Colonic mucosa (tissue), 4 donors: ENCODE measurements around the gene TBX4. TPM values are rescaled to one million over a fixed set of nuclear protein-coding genes. Genes with fewer than 3 reads are reported as not detected.

Experiments used
- DNase-seq: peaks from one replicate; pipeline ENCODE4 v3.0.0-alpha.2; 2020
- H3K27ac ChIP-seq: fragments of 200-600 bp; one replicate; pipeline ENCODE4 v1.8.0; 2021
- H3K27me3 ChIP-seq: fragments of 200-600 bp; one replicate; pipeline ENCODE4 v1.8.0; 2021
- H3K36me3 ChIP-seq: fragments of 200-600 bp; one replicate; pipeline ENCODE4 v1.8.0; 2021
- H3K4me1 ChIP-seq: fragments of 200-600 bp; one replicate; pipeline ENCODE4 v1.8.0; 2021; ENCODE audit warnings: mild to moderate bottlenecking
- H3K4me3 ChIP-seq: fragments of 200-600 bp; one replicate; pipeline ENCODE4 v1.8.0; 2021
- H3K9ac ChIP-seq, 2 donors: one replicate each; pipeline ENCODE4 v1.7.0; 2013; ENCODE audit warnings: control low read depth in 2 of 2, low read depth in 2 of 2, low read length in 2 of 2
- H3K9me3 ChIP-seq: fragments of 200-600 bp; one replicate; pipeline ENCODE4 v1.8.0; 2021
- CTCF ChIP-seq: fragments of 200-600 bp; IDR thresholded peaks from one replicate; pipeline ENCODE4 v1.8.0; 2022; ENCODE audit warnings: antibody characterized with exemption, mild to moderate bottlenecking
- intact Hi-C: fragments of 100-400 bp; cut with DNase I; formaldehyde crosslinking; loops from one replicate; pipeline ENCODE4 v1.14.1; 2022
- total RNA-seq, 2 donors: library from RNA; stranded (reverse); fragmentation: NEBNext Ultra II Directional in 1 of 2; extraction: Animal tissue kit (Norgen Biotek cat#: 25700) in 1 of 2; gene quantifications; one replicate each; pipeline ENCODE4 v1.2.1, GENCODE V29; 2021
- donor health status: healthy.
- donor health status: DM: no; HTN: no; CAD: no.
- donor health status: DM: no; HTN: no; CAD: no.

The TBX4 gene
- total RNA-seq, 2 donors from 2014 or later, result not detected

DNA sequence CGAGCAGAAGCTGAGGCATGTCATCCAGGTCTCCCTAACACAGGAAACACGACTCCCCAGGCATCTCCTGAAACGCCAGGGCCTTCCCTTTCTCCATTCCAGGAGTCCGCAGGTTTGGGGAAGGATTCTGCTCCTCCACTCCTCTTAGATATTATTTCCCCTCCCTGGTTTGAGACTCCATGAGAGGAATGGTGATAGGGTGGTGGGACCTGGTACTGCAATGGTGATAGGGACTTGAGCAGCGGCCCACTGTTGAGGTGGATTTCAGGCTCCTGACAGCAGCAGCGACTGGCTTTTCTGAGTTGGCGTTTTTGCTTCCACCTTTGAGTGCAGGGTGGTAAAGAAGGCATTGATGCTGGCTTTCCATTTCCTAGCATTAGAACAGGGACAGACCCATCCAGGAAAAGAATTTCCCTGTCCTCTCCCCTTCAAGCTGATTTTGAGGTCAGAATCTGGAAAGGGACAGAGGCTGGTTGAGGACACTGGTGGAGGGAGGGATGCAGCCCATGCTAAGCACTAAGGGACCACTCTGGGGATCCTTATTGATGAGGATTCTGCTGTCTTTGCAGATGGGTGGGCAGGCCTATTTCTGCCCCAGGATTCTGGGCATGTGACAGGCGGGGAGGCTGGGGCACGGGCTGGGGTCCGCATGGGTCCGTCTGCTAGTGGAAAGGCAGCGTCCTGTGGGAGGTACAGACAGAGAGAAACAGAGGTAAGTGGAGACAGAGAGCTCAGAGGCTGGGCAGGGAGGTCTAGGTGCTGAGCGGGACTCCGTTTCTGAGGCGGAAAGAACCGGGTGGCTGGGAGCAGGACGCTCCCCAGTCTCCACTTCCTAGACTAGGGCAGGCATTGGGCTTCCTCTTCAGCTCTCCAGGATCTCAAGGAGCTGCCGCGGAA is 1.3 kb upstream of the TBX4 start:
- DNase-seq, result no peak
- Histone ChIP-seq H3K4me1 (peaks cover 9% of the 10 kb centered on the region), H3K4me3 (no peak overlapping the region), H3K9ac (no peak overlapping the region), H3K27ac (no peak overlapping the region), H3K36me3 (no peaks in the 10 kb centered on the region), H3K27me3 (peaks cover 57% of the 10 kb centered on the region), H3K9me3 (no peaks in the 10 kb centered on the region)
- no peak for TF ChIP-seq CTCF
- intact Hi-C loops, result no loop called here

DNA sequence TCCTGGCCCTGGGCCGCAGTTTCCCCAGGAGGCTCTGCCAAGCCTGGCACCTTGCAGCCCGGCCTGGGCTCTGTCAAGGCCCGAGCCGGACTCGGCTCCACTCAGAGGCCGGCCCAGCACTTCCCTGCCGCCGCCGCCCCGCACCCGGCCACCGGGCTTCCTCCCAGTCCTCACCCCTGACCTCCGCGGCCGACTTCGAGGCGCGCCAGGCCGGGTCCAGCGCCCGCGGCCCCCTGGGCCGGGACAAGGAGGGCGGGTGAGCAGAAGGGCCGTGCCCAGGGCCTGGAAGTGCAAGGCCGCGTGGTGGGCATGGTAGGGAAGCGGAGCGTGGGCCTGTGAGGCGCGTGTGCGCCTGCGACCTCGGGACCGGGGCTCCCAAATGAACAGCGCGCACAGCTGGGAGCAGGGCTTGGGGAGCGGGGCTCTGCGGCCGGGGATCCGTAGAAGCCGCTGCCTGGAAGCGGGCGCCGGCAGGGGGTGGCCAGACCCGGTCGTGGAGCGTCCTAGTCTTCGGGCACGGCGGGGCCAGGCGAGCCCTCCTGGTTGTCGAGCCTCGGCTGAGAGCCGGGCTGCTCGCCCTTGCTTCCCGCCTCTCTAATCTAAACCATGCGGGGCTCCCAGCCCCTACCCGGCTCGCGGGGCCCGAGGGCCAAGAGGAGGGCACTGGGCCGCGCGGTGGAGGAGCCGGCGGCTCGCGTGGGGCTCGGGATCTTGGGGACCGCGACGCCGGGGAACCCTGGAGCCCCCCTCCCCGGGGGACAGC is 503 bp upstream of the TBX4 start:
- Histone ChIP-seq H3K27ac (no peak overlapping the region), H3K9me3 (no peaks in the 10 kb centered on the region), H3K27me3 (peaks cover 65% of the 10 kb centered on the region), H3K36me3 (no peaks in the 10 kb centered on the region), H3K9ac (no peak overlapping the region), H3K4me1 (peaks cover 9% of the 10 kb centered on the region), H3K4me3 (peak overlapping the region; percentile 8)
- intact Hi-C loops, result no loop called here
- no peak for TF ChIP-seq CTCF
- no peak for DNase-seq

GRCh38 chr17:61453566-61454380 is 1.6 kb downstream of the TBX4 start:
- Histone ChIP-seq H3K27ac (no peak overlapping the region), H3K36me3 (no peaks in the 10 kb centered on the region), H3K27me3 (peaks cover 77% of the 10 kb centered on the region), H3K9me3 (no peaks in the 10 kb centered on the region), H3K4me3 (no peak overlapping the region), H3K9ac (no peak overlapping the region), H3K4me1 (peaks cover 9% of the 10 kb centered on the region)
- TF ChIP-seq CTCF, result no peak
- no peak for DNase-seq
- intact Hi-C loops, result no loop called here

GRCh38 chr17:61454381-61455323 is 2.4 kb downstream of the TBX4 start:
- Histone ChIP-seq H3K9ac (no peak overlapping the region), H3K36me3 (no peaks in the 10 kb centered on the region), H3K27me3 (peaks cover 80% of the 10 kb centered on the region), H3K27ac (no peak overlapping the region), H3K4me1 (peaks cover 9% of the 10 kb centered on the region), H3K4me3 (no peak overlapping the region), H3K9me3 (no peaks in the 10 kb centered on the region)
- TF ChIP-seq CTCF, result no peak
- no peak for DNase-seq
- intact Hi-C loops, result no loop called here
